Naive thymus-derived CD8-positive, alpha-beta T cell (primary cell): ENCODE results near the gene ZNF296. TPM values are rescaled to one million over a fixed set of nuclear protein-coding genes. Genes with fewer than 3 reads are reported as not detected.

Experiments
- ATAC-seq, 2 donors: fragments of 150-1000 bp; cut with Tn5 transposase in 1 of 2; sonication (Bioruptor Pico), chemical (Tn5 transposase) in 1 of 2; 1 replicate in 1 of 2; 2 replicates in 1 of 2; pipeline ENCODE4 v1.10.0; 2021; ENCODE audit warnings: mild to moderate bottlenecking in 2 of 2, moderate library complexity in 2 of 2
- POLR2A ChIA-PET: fragments of 350-600 bp; sonication (Branson Sonifier 250); formaldehyde crosslinking; loops from one replicate; lab custom pipeline; 2021; ENCODE audit warnings: antibody characterized with exemption; lab: Charles Lee
- DNase-seq, 10 donors: peaks; one replicate each; pipeline versions ENCODE4 v3.0.0 to v3.0.0-alpha.2; 2020 to 2022
- H3K27ac Mint-ChIP-seq, 10 donors: one replicate each; pipeline ENCODE4 v1.8.0; 2020 to 2022; ENCODE audit warnings: mild to moderate bottlenecking in 10 of 10, mixed read lengths in 10 of 10, moderate library complexity in 4 of 10, inconsistent platforms in 1 of 10
- H3K27me3 Mint-ChIP-seq, 5 donors: one replicate each; pipeline ENCODE4 v1.8.0; 2021 to 2022; ENCODE audit warnings: mixed read lengths in 5 of 5
- H3K36me3 Mint-ChIP-seq, 3 donors: one replicate each; pipeline ENCODE4 v1.8.0; 2020 to 2022; ENCODE audit warnings: mixed read lengths in 3 of 3, mild to moderate bottlenecking in 2 of 3, inconsistent platforms in 1 of 3
- H3K4me1 Mint-ChIP-seq, 4 donors: one replicate each; pipeline ENCODE4 v1.8.0; 2021 to 2022; ENCODE audit warnings: mixed read lengths in 4 of 4
- H3K4me3 Mint-ChIP-seq, 10 donors: one replicate each; pipeline ENCODE4 v1.8.0; 2020 to 2022; ENCODE audit warnings: mild to moderate bottlenecking in 10 of 10, mixed read lengths in 10 of 10, moderate library complexity in 6 of 10, inconsistent platforms in 1 of 10
- H3K9me3 Mint-ChIP-seq, 9 donors: one replicate each; pipeline ENCODE4 v1.8.0; 2020 to 2022; ENCODE audit warnings: mixed read lengths in 9 of 9, mild to moderate bottlenecking in 3 of 9, inconsistent platforms in 1 of 9, moderate library complexity in 1 of 9
- polyA plus RNA-seq, 3 donors: library from polyadenylated mRNA; unstranded; fragments of 300-500 nt; fragmentation: Illumina TruSeq; gene quantifications; one replicate each; pipeline ENCODE4 v1.2.3, GENCODE V29; 2021
- total RNA-seq, 8 experiments: library from RNA in 2 of 8; stranded (reverse) in 2 of 8; gene quantifications; one replicate each; pipeline ENCODE4 v1.2.3 and lab custom pipeline; 2021 to 2026

Gene ZNF296
- total and polyA plus RNA-seq, 5 experiments from 2014 or later: 1.0 to 2.4 (median 1.6) TPM

DNA sequence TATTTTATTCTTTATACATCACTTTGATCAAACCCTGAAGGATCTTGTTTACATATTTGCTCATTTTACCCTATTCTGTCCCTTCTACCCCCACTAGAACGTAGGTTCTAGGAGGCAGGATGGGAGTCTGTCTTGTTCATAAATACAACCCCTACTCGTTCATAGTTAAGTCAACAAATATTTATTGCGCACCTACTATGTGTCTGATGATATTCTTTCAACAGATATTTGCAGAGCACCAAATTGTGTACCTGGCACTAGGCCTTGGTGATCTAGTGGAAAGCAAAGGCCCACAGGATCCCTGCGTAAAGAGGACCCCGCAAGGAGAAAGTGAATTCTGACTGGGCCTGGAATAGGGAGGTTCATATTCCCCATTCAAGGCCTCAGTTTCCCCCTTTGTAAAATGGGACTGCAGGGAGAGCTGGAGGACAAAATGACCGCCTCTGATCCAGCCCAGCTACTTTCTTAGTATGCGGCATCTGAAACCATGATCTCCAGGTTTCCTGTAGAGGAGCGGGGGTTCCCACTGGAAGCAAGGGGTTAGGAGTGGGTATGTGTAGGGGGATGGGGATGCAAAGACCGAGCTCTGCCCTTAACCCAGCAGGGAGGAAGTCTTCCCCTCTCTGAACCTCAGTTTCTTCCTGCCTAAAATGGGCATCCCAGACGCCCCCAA is 2.2 kb upstream of the ZNF296 start:
- DNase-seq (no peak), ATAC-seq (peak in 1 of 2 donors; percentile 4)
- Mint-ChIP-seq H3K4me3 (peak overlapping the region; percentile 91 to 97 (median 94)), H3K4me1 (peaks cover 15 to 65% (median 58%) of the 10 kb centered on the region in 4 donors), H3K36me3 (peaks cover 0 to 18% (median 8%) of the 10 kb centered on the region in 3 donors), H3K27me3 (no peaks in the 10 kb centered on the region), H3K9me3 (no peaks in the 10 kb centered on the region), H3K27ac (peak overlapping the region in 9 of 10 donors; percentile 6 to 93 (median 47))
- POLR2A ChIA-PET: interaction anchor here (0.5 to 2.5 kb wide), 11 partner anchors 10 to 122 kb away, joined by 3 to 34 read pairs (median 3); partner anchors contain the start of genes BLOC1S3, PPP1R37, RELB and TRAPPC6A

DNA sequence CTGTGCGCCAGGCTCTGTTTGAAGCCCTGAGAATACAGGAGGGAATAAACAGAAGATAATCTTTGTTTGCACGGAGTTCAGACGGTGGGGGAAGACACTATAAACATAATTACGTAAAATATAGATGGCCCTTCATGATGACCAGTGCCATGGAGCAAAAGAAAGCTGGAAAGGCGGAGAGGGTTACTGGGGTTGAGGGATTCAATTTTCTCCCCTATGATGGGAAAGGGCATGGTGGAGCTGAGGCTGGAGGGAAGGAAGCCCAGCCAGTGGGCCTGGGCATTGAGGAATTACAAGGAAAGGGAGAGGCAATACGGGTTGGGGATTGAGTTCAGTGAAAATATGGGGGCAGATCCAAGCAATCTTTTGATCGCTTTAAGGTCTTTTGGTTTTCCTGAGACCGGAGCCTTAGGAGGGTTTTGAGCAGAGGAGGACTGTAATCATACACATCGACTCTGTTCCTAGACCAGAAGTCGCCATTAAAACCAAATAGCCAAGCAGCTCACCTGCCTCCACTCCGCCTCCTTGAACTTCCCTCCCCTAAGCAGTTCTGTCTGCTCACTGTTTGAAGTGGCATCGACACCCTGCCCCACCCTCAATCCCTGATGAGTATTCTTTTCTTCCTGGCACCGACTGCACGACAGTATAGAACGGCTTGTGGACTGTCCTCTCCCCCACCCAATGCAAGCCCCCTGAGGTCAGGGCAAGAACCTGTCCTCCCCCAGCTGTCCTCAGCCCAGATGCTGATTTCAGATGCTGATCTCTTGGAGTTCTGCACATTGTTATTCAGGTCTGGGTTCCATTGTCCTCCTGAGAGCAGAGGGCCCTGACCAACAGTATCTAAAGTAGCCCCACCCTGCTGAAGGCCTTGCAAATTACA is 813 bp upstream of the ZNF296 start:
- ATAC-seq: no peak
- POLR2A ChIA-PET: interaction anchor here (0.7 to 3.8 kb wide), 3 partner anchors 13 to 20 kb away, joined by 3 to 30 read pairs (median 7); partner anchors contain the start of gene PPP1R37
- no peak for DNase-seq
- peaks cover 0 to 12% (median 6%) of the 10 kb centered on the region in 3 donors for H3K36me3 Mint-ChIP-seq
- peak overlapping the region; percentile 46 to 96 (median 75) for H3K4me3 Mint-ChIP-seq
- peaks cover 13 to 62% (median 54%) of the 10 kb centered on the region in 4 donors for H3K4me1 Mint-ChIP-seq
- H3K9me3 Mint-ChIP-seq: no peaks in the 10 kb centered on the region
- peak overlapping the region in 9 of 10 donors; percentile 36 to 93 (median 74) for H3K27ac Mint-ChIP-seq
- no peaks in the 10 kb centered on the region for H3K27me3 Mint-ChIP-seq

DNA sequence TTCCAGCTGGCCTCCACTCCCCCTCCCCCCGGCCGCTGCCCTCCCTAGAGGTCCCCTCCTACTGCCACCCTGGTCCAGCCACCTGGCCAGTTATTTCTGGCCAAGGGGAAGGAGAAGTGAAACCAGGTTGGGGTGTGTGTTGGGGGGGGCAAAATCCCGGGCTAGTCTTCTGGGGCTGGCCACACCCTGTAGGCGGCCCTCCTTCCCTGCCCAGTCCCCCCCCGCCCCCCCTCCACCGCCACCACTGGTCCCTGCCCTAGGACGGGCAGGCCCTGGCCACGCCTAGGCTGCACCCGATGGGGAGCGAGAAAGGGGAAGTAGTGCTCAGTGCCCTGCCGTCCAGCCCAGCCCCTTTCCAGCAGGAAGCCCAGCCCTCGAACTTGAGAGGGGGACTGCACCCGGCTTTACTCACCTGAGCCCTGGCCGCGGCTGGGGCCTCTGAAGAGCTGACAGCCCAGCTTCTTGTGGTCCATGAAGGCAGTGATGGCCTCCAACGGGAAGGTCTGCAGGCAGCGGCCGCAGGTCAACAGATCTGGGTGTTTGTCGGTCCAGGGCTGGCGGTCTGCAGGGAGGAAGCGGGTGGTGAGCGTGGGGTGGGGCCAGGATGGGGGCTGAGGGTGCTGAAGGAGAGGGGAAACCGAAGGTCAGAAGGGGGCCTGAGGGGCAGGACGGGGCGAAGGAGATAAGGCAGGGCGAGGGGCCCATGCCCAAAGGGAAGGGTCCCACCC is 813 bp downstream of the ZNF296 start:
- peak overlapping the region; percentile 45 to 96 (median 77) for H3K4me3 Mint-ChIP-seq
- no peaks in the 10 kb centered on the region for H3K27me3 Mint-ChIP-seq
- no peaks in the 10 kb centered on the region for H3K9me3 Mint-ChIP-seq
- H3K36me3 Mint-ChIP-seq: peaks cover 0 to 5% (median 0%) of the 10 kb centered on the region in 3 donors
- peaks cover 7 to 48% (median 40%) of the 10 kb centered on the region in 4 donors for H3K4me1 Mint-ChIP-seq
- POLR2A ChIA-PET: interaction anchor here (0.8 to 3.8 kb wide), 3 partner anchors 17 to 74 kb away, joined by 3 to 30 read pairs (median 7); partner anchors contain the start of genes CLASRP and PPP1R37
- H3K27ac Mint-ChIP-seq: peak overlapping the region in 8 of 10 donors; percentile 43 to 83 (median 67)
- ATAC-seq: peak; percentile 9 to 11
- DNase-seq: peak in 5 of 10 donors; percentile 18 to 74 (median 21)

- H3K4me1 Mint-ChIP-seq: peaks cover 7 to 42% (median 33%) of the 10 kb centered on the region in 4 donors
- peak overlapping the region in 8 of 10 donors; percentile 28 to 90 (median 78) for H3K27ac Mint-ChIP-seq
- no peak for DNase-seq
- H3K27me3 Mint-ChIP-seq: no peaks in the 10 kb centered on the region
- H3K36me3 Mint-ChIP-seq: peaks cover 0 to 11% (median 0%) of the 10 kb centered on the region in 3 donors
- no peak for ATAC-seq
- H3K4me3 Mint-ChIP-seq: peak overlapping the region; percentile 5 to 96 (median 54)
- POLR2A ChIA-PET: interaction anchor here (0.5 to 3.8 kb wide), 7 partner anchors 10 to 379 kb away, joined by 3 to 30 read pairs (median 3); partner anchors contain the start of genes CLASRP and PPP1R37
- no peaks in the 10 kb centered on the region for H3K9me3 Mint-ChIP-seq
Observed at GRCh38 chr19:45074744-45075300, 1.5 kb downstream of the ZNF296 start.

DNA sequence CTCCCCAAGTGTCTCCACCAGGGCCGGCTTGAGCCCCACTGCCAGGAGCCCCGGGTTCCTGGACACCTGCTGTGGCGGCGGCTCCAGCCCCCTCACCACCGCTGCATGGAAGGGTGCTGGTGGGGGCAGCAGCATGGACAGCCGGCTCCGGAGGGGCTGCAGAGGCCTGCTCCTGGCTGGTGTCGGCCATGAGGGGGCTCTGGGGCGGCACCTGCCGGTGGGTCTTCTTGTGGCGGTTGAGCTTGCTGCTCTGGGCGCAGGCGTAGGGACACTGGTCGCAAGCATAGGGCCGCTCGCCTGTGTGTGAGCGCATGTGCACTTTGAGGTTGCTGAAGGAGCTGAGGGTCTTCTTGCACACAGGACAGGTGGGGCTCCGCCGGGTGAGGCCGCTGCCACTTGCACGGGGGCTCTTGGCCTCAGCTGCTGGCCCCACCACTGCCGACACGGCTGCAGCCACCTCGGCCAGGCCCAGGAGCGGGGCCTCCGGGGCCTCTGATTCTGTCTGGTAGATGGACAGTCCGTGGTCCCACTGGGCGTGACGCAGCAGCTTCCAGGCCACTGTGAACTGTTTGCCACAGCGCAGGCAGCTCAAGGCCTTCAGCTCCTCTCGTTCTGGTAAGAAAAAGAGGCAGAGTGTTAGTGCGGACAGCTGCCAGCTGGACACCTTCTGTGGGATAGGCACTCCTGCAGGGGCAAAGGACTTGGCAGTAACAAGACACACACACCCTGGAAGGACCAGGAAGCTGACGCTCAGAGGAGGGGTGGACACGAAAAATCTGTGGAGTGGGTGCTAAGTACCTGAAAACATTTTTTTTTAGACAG is 4.1 kb downstream of the ZNF296 start:
- POLR2A ChIA-PET: interaction anchor here (0.7 to 1.6 kb wide), 4 partner anchors 18 to 59 kb away, joined by 3 to 4 read pairs (median 3); partner anchors contain the start of gene PPP1R37
- DNase-seq: no peak
- Mint-ChIP-seq H3K27ac (peak overlapping the region in 4 of 10 donors; percentile 26 to 75 (median 40)), H3K36me3 (peaks cover 0 to 28% (median 4%) of the 10 kb centered on the region in 3 donors), H3K27me3 (no peaks in the 10 kb centered on the region), H3K4me3 (no peak overlapping the region), H3K9me3 (no peaks in the 10 kb centered on the region), H3K4me1 (peaks cover 5 to 22% (median 16%) of the 10 kb centered on the region in 4 donors)
- no peak for ATAC-seq

DNA sequence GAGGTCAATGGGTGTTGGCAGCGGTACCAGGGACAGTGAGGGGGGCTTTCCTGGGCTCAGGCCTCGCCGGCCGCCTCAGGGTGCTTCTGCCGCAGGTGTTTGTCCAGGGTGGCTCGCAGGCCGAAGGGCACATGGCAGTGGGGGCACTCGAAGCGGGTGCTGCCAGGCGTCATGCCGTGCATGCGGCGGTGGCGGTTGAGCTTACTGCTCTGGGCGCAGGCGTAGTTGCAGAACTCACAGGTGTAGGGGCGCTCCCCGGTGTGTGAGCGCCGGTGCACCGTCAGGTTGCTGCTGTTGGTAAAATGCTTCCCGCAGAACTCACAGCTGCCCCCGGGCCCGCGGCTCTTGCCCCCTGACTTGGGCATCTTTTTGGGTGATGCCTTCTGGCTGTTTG is 4.7 kb downstream of the ZNF296 start:
- no peaks in the 10 kb centered on the region for H3K9me3 Mint-ChIP-seq
- DNase-seq: no peak
- no peak overlapping the region for H3K27ac Mint-ChIP-seq
- no peaks in the 10 kb centered on the region for H3K27me3 Mint-ChIP-seq
- POLR2A ChIA-PET: interaction anchor here (1.6 kb wide), 1 partner anchor 32 kb away, joined by 3 read pairs; no protein-coding TSS in a partner anchor
- peaks cover 2 to 15% (median 9%) of the 10 kb centered on the region in 4 donors for H3K4me1 Mint-ChIP-seq
- no peak overlapping the region for H3K4me3 Mint-ChIP-seq
- no peak for ATAC-seq
- peaks cover 0 to 33% (median 4%) of the 10 kb centered on the region in 3 donors for H3K36me3 Mint-ChIP-seq

GRCh38 chr19:45070861-45071544 is 5.3 kb downstream of the ZNF296 start:
- POLR2A ChIA-PET: no interaction called here
- H3K36me3 Mint-ChIP-seq: peaks cover 0 to 35% (median 4%) of the 10 kb centered on the region in 3 donors
- no peaks in the 10 kb centered on the region for H3K9me3 Mint-ChIP-seq
- peaks cover 2 to 13% (median 8%) of the 10 kb centered on the region in 4 donors for H3K4me1 Mint-ChIP-seq
- H3K27me3 Mint-ChIP-seq: no peaks in the 10 kb centered on the region
- H3K4me3 Mint-ChIP-seq: no peak overlapping the region
- no peak for ATAC-seq
- DNase-seq: no peak
- H3K27ac Mint-ChIP-seq: no peak overlapping the region

- peaks cover 0 to 40% (median 4%) of the 10 kb centered on the region in 3 donors for H3K36me3 Mint-ChIP-seq
Observed at GRCh38 chr19:45070214-45070613, 6.1 kb downstream of the ZNF296 start.

DNA sequence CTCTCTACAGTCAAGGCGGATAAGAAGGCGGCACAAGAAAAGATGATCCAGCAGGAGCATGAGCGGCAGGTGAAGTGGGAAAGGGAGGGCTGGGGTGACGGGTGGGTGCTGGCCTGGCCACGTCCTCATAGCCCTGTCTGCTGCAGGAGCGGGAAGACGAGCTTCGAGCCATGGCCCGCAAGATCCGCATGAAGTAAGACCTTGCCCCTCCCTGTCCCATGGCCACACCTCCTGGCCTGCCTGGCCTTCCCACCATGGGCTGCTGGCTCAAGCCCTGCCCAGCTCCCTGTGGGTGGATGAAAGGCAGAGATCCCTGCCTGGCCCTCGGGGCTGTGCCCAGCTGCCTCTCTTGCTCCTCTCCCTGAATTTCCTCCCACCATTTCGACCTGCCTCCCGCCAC is 7.2 kb downstream of the ZNF296 start:
- POLR2A ChIA-PET: no interaction called here
- H3K4me1 Mint-ChIP-seq: peaks cover 0 to 2% (median 0%) of the 10 kb centered on the region in 4 donors
- ATAC-seq (no peak), DNase-seq (no peak)
- H3K36me3 Mint-ChIP-seq: peaks cover 0 to 45% (median 4%) of the 10 kb centered on the region in 3 donors
- H3K9me3 Mint-ChIP-seq: no peaks in the 10 kb centered on the region
- no peaks in the 10 kb centered on the region for H3K27me3 Mint-ChIP-seq
- peak overlapping the region in 2 of 10 donors; percentile 6 to 64 for H3K27ac Mint-ChIP-seq
- no peak overlapping the region for H3K4me3 Mint-ChIP-seq

More at GRCh38 chr19:45070214-45070613, 6.1 kb downstream of the ZNF296 start:
- POLR2A ChIA-PET: no interaction called here
- Mint-ChIP-seq H3K4me3 (no peak overlapping the region), H3K9me3 (no peaks in the 10 kb centered on the region), H3K4me1 (peaks cover 0 to 9% (median 3%) of the 10 kb centered on the region in 4 donors), H3K27me3 (no peaks in the 10 kb centered on the region), H3K27ac (peak overlapping the region in 1 of 10 donors; percentile 33)
- DNase-seq: no peak
- no peak for ATAC-seq

DNA sequence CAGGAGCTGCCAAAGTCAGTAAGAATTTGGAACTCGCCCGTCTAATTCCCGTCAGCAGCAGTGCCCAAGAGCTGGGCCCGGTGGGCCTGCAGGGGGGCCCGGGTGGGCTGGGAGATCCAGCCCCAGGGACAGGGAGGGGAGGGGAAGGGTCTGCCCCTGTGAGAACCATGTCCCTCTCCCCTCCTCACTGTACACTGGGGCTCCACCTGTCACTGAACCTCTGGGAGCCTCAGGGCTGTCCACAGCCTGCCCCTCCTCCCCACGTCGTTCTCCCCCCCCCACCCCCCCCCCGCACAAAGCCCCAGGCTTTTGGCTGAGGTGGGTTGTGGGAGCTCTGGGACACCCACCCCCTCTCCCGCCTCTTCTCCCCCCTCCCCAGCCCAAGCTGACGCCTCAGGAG is 8.2 kb downstream of the ZNF296 start:
- Mint-ChIP-seq H3K27me3 (no peaks in the 10 kb centered on the region), H3K9me3 (no peaks in the 10 kb centered on the region), H3K4me3 (no peak overlapping the region), H3K27ac (no peak overlapping the region), H3K36me3 (peaks cover 0 to 54% (median 4%) of the 10 kb centered on the region in 3 donors), H3K4me1 (peaks cover 0 to 2% (median 0%) of the 10 kb centered on the region in 4 donors)
- DNase-seq (no peak), ATAC-seq (no peak)
- POLR2A ChIA-PET: interaction anchor here (1.0 to 1.3 kb wide), 3 partner anchors 8 to 24 kb away, joined by 3 read pairs; partner anchors contain the start of gene GEMIN7
